ENCODE results near the gene WWOX. TPM values are rescaled to one million over a fixed set of nuclear protein-coding genes. Genes with fewer than 3 reads are reported as not detected.

Gene WWOX
- total and polyA plus RNA-seq, 2 of the 13 experiments (the other 11 are each of a cell fraction or from before 2014, with no cell fraction given) = 9.1 to 37.4 TPM

DNA sequence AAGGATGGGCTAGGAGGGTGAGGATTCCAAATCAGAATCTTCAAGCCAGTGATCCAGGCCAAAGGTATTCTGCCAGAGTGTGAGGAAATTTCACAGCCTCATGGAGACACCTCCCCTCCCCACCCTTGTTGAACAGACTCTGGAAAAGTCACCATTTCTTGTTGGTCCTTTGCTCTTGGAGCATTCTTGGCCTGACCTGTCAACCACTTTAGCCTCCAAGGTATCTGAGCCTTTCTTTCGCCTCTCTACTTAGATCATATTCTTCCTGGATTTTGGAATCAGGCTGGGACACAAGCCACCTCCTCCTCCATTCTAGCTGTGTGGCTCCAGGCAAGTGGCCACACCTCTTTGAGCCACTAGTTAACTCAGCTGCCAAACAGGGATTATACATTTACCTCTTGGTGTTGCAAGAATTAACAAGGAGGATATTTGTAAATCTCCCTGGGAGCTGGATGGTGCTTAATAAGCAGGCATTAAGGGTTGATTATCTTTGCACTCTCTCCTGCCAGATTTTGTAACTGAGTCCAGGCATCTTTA lies 193.5 kb downstream of the WWOX start (continued):
- peak; percentile 45; the same call in 1 of the 2 replicates for TF ChIP-seq KLF12 (CRISPR knock-in tag; IDR thresholded peaks at IDR 0.05; ENCODE audit: borderline replicate concordance)
- TF ChIP-seq SMAD1 (CRISPR knock-in tag; IDR thresholded peaks at IDR 0.05; ENCODE audit: borderline replicate concordance, low read depth) = no peak
- TF ChIP-seq, protein P1, sequence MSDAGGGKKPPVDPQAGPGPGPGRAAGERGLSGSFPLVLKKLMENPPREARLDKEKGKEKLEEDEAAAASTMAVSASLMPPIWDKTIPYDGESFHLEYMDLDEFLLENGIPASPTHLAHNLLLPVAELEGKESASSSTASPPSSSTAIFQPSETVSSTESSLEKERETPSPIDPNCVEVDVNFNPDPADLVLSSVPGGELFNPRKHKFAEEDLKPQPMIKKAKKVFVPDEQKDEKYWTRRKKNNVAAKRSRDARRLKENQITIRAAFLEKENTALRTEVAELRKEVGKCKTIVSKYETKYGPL (CRISPR knock-in tag; IDR thresholded peaks at IDR 0.05) = no peak
- peak; percentile 74; the same call in 1 of the 2 replicates for TF ChIP-seq MIER3 (CRISPR knock-in tag; IDR thresholded peaks at IDR 0.05; ENCODE audit: borderline replicate concordance)
- no peak for TF ChIP-seq MEF2D (CRISPR knock-in tag; IDR thresholded peaks at IDR 0.05)
- no peak for TF ChIP-seq SKI (IDR thresholded peaks at IDR 0.05; ENCODE audit: partially characterized antibody)
- TF ChIP-seq MEIS2 (CRISPR knock-in tag; IDR thresholded peaks at IDR 0.05) = no peak
- TF ChIP-seq, protein P2, sequence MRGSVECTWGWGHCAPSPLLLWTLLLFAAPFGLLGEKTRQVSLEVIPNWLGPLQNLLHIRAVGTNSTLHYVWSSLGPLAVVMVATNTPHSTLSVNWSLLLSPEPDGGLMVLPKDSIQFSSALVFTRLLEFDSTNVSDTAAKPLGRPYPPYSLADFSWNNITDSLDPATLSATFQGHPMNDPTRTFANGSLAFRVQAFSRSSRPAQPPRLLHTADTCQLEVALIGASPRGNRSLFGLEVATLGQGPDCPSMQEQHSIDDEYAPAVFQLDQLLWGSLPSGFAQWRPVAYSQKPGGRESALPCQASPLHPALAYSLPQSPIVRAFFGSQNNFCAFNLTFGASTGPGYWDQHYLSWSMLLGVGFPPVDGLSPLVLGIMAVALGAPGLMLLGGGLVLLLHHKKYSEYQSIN (CRISPR knock-in tag; IDR thresholded peaks at IDR 0.05; ENCODE audit: borderline replicate concordance) = no peak
- no peak for TF ChIP-seq NFIC (IDR thresholded peaks at IDR 0.05; ENCODE audit: low read length)
- TF ChIP-seq, protein P3, sequence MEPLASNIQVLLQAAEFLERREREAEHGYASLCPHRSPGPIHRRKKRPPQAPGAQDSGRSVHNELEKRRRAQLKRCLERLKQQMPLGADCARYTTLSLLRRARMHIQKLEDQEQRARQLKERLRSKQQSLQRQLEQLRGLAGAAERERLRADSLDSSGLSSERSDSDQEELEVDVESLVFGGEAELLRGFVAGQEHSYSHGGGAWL (CRISPR knock-in tag; IDR thresholded peaks at IDR 0.05) = no peak
- TF ChIP-seq REST (IDR thresholded peaks at IDR 0.05; ENCODE audit: borderline replicate concordance in 1 of 2, low read depth in 1 of 2, low read length in 2 of 2) = no peak
- TF ChIP-seq SIX4 (CRISPR knock-in tag; IDR thresholded peaks at IDR 0.05) = no peak
- peak; percentile 54; the same call in 1 of the 2 replicates for TF ChIP-seq POLR2G (IDR thresholded peaks at IDR 0.05; ENCODE audit: low read depth, low read length)
- TF ChIP-seq ZBTB26 (CRISPR knock-in tag; IDR thresholded peaks at IDR 0.05; ENCODE audit: borderline replicate concordance) = no peak
- no peak for TF ChIP-seq KDM6A (CRISPR knock-in tag; IDR thresholded peaks at IDR 0.05; ENCODE audit: low read depth)
- TF ChIP-seq ZNF768 (CRISPR knock-in tag; IDR thresholded peaks at IDR 0.05) = no peak
- TF ChIP-seq U2AF2 (IDR thresholded peaks at IDR 0.05; ENCODE audit: low read depth, low read length) = no peak
- peak; percentile 66; the same call in 1 of the 2 replicates for TF ChIP-seq ZMYM4 (CRISPR knock-in tag; IDR thresholded peaks at IDR 0.05)
- peak; percentile 58 for TF ChIP-seq CCDC6 (CRISPR knock-in tag; IDR thresholded peaks at IDR 0.05)
- no peak for TF ChIP-seq ZNF746 (CRISPR knock-in tag; IDR thresholded peaks at IDR 0.05)
- TF ChIP-seq ATF7 (IDR thresholded peaks at IDR 0.05) = no peak
- TF ChIP-seq ATF7 (CRISPR knock-in tag; IDR thresholded peaks at IDR 0.05) = no peak
- peak; percentile 46; the same call in 1 of the 2 replicates for TF ChIP-seq PHF21A (CRISPR knock-in tag; IDR thresholded peaks at IDR 0.05)
- no peak for TF ChIP-seq SNRNP70 (IDR thresholded peaks at IDR 0.05; ENCODE audit: low read depth, low read length)
